Hepatocyte (in vitro differentiated cells): ENCODE results near the gene PNRC2. TPM values are rescaled to one million over a fixed set of nuclear protein-coding genes. Genes with fewer than 3 reads are reported as not detected.

Experiments used
- DNase-seq: peaks from one replicate; pipeline ENCODE4 v3.0.0-alpha.2; 2016; ENCODE audit warnings: low spot score
- H2AFZ ChIP-seq: fragments of 200-600 bp; sonication (generic); 2 replicates; pipeline ENCODE4 v1.6.0; 2016; ENCODE audit warnings: antibody characterized with exemption, mild to moderate bottlenecking
- H3K27ac ChIP-seq: fragments of 200-600 bp; sonication (generic); 2 replicates; pipeline ENCODE4 v1.5.1; 2016; ENCODE audit warnings: mild to moderate bottlenecking
- H3K27me3 ChIP-seq: fragments of 200-600 bp; sonication (generic); 2 replicates; pipeline ENCODE4 v1.6.1; 2016
- H3K36me3 ChIP-seq: fragments of 200-600 bp; sonication (generic); replicated peaks from 2 replicates; pipeline ENCODE4 v1.5.1; 2016; ENCODE audit warnings: low read depth; ENCODE audit not compliant: insufficient read depth
- H3K4me1 ChIP-seq: fragments of 200-600 bp; sonication (generic); 2 replicates; pipeline ENCODE4 v1.5.1; 2016; ENCODE audit warnings: mild to moderate bottlenecking, moderate library complexity; ENCODE audit not compliant: insufficient read depth
- H3K4me2 ChIP-seq: fragments of 200-600 bp; sonication (generic); 2 replicates; pipeline ENCODE4 v1.6.0; 2016
- H3K4me3 ChIP-seq: fragments of 200-600 bp; sonication (generic); 2 replicates; pipeline ENCODE4 v1.5.1; 2016; ENCODE audit warnings: mild to moderate bottlenecking
- H3K79me2 ChIP-seq: fragments of 200-600 bp; sonication (generic); 2 replicates; pipeline ENCODE4 v1.6.0; 2017; ENCODE audit warnings: mild to moderate bottlenecking
- H3K9me2 ChIP-seq: fragments of 200-600 bp; sonication (generic); replicated peaks from 2 replicates; pipeline ENCODE4 v1.6.0; 2017; ENCODE audit warnings: mild to moderate bottlenecking; ENCODE audit not compliant: insufficient read depth
- H3K9me3 ChIP-seq: fragments of 200-600 bp; sonication (generic); 2 replicates; pipeline ENCODE4 v1.5.1; 2016; ENCODE audit warnings: low read depth, mild to moderate bottlenecking
- H4K20me1 ChIP-seq: fragments of 200-600 bp; sonication (generic); 2 replicates; pipeline ENCODE4 v1.6.0; 2016; ENCODE audit warnings: mild to moderate bottlenecking; ENCODE audit not compliant: insufficient read depth, poor library complexity, severe bottlenecking
- CTCF ChIP-seq: fragments of 200-600 bp; sonication (generic); IDR thresholded peaks from 2 replicates; pipeline ENCODE4 v1.5.1; 2016; ENCODE audit warnings: antibody characterized with exemption, mild to moderate bottlenecking; ENCODE audit not compliant: poor library complexity
- EZH2 ChIP-seq: fragments of 200-600 bp; sonication (generic); IDR thresholded peaks from 2 replicates; pipeline ENCODE4 v1.6.1; 2016; ENCODE audit warnings: antibody characterized with exemption, mild to moderate bottlenecking, borderline replicate concordance
- EZH2phosphoT487 ChIP-seq: fragments of 200-600 bp; sonication (generic); IDR thresholded peaks from one replicate; pipeline ENCODE4 v1.6.1; 2018; ENCODE audit warnings: antibody characterized with exemption, mild to moderate bottlenecking, low read depth, moderate library complexity; ENCODE audit not compliant: unreplicated experiment, severe bottlenecking
- WGBS: methylation state at CpG from one replicate; pipeline ENCODE4 v1.1.6; 2016; ENCODE audit warnings: low lambda C conversion rate; ENCODE audit errors: missing lambda C conversion rate; 5-methylcytosine and 5-hydroxymethylcytosine counted together
- polyA plus RNA-seq: library from polyadenylated mRNA; unstranded; fragments of >200 nt; fragmentation: Nextera tagmentation; extraction: Ambion mirVana; gene quantifications from 2 replicates; pipeline ENCODE4 v1.2.1, GENCODE V29; 2016
- total RNA-seq: library from RNA; depleted of rRNA; stranded (reverse); fragments of >200 nt; gene quantifications from 2 replicates; pipeline ENCODE4 v1.2.3, GENCODE V29; 2014

The PNRC2 gene
- total and polyA plus RNA-seq, 2 experiments from 2014 or later, result 65.8 to 107 TPM

- TF ChIP-seq EZH2, result no peak
- TF ChIP-seq CTCF, result no peak
- TF ChIP-seq EZH2phosphoT487, result no peak
- H3K9me3 ChIP-seq, result no peaks in the 10 kb centered on the region
- no peak for DNase-seq
- H3K36me3 ChIP-seq, result no peaks in the 10 kb centered on the region
- no peaks in the 10 kb centered on the region for H3K9me2 ChIP-seq
- H3K27me3 ChIP-seq, result no peaks in the 10 kb centered on the region
- peak overlapping the region; percentile 38 for H3K27ac ChIP-seq
- no peak overlapping the region for H3K4me3 ChIP-seq
- H4K20me1 ChIP-seq, result no peaks in the 10 kb centered on the region
- H3K79me2 ChIP-seq, result no peaks in the 10 kb centered on the region
- WGBS, result 74% methylated on average over 3 of the region's 3 CpGs
- no peak overlapping the region for H2AFZ ChIP-seq
- peaks cover 14% of the 10 kb centered on the region for H3K4me1 ChIP-seq
- H3K4me2 ChIP-seq, result no peak overlapping the region
These were observed 39.6 kb downstream of the PNRC2 start for GRCh38 chr1:23999156-23999671.

GRCh38 chr1:24002695-24003094 lies 43.1 kb downstream of the PNRC2 start:
- TF ChIP-seq EZH2phosphoT487 (no peak), EZH2 (no peak), CTCF (no peak)
- Histone ChIP-seq H3K9me3 (no peaks in the 10 kb centered on the region), H3K9me2 (no peaks in the 10 kb centered on the region), H3K79me2 (no peaks in the 10 kb centered on the region), H2AFZ (no peak overlapping the region), H3K36me3 (no peaks in the 10 kb centered on the region), H3K27me3 (no peaks in the 10 kb centered on the region), H3K4me2 (peak overlapping the region; percentile 7), H3K4me1 (peaks cover 14% of the 10 kb centered on the region), H3K4me3 (no peak overlapping the region), H3K27ac (no peak overlapping the region), H4K20me1 (no peaks in the 10 kb centered on the region)
- DNase-seq, result no peak
- WGBS, result 69% methylated on average over 2 of the region's 2 CpGs

- H3K9me2 ChIP-seq, result no peaks in the 10 kb centered on the region
- no peaks in the 10 kb centered on the region for H3K9me3 ChIP-seq
These were observed 43.8 kb downstream of the PNRC2 start for GRCh38 chr1:24003331-24003972.

More at GRCh38 chr1:24003331-24003972, 43.8 kb downstream of the PNRC2 start:
- DNase-seq, result peak; percentile 17
- no peaks in the 10 kb centered on the region for H3K36me3 ChIP-seq
- no peaks in the 10 kb centered on the region for H3K27me3 ChIP-seq
- no peaks in the 10 kb centered on the region for H3K79me2 ChIP-seq
- peak overlapping the region; percentile 7 for H3K4me2 ChIP-seq
- TF ChIP-seq EZH2 (no peak), EZH2phosphoT487 (no peak), CTCF (no peak)
- peaks cover 14% of the 10 kb centered on the region for H3K4me1 ChIP-seq
- H4K20me1 ChIP-seq, result no peaks in the 10 kb centered on the region
- 18% methylated on average over 4 of the region's 4 CpGs for WGBS
- no peak overlapping the region for H3K4me3 ChIP-seq
- H2AFZ ChIP-seq, result no peak overlapping the region
- H3K27ac ChIP-seq, result no peak overlapping the region
